H9 (cell line): ENCODE data around the gene PCBP1. TPM values are rescaled to one million over a fixed set of nuclear protein-coding genes. Genes with fewer than 3 reads are reported as not detected.

Experiments used
- DNase-seq: peaks from one replicate; pipeline ENCODE4 v3.0.0-alpha.2; 2017
- H2AFZ ChIP-seq: one replicate; pipeline ENCODE4 v1.6.1; 2013; ENCODE audit warnings: mild to moderate bottlenecking, low read length, control low read depth, moderate library complexity
- H2AK5ac ChIP-seq: 2 replicates; pipeline ENCODE4 v1.6.1; 2013; ENCODE audit warnings: low read length, control low read depth, mixed read lengths; ENCODE audit not compliant: insufficient read length
- H2BK120ac ChIP-seq: one replicate; pipeline ENCODE4 v1.6.1; 2013; ENCODE audit warnings: low read depth, mild to moderate bottlenecking, low read length, control low read depth, inconsistent platforms; ENCODE audit not compliant: poor library complexity, severe bottlenecking
- H2BK12ac ChIP-seq: 2 replicates; pipeline ENCODE4 v1.6.1; 2013; ENCODE audit warnings: low read length, control low read depth, mixed read lengths, low read depth; ENCODE audit not compliant: insufficient read length
- H2BK15ac ChIP-seq: 2 replicates; pipeline ENCODE4 v1.6.1; 2013; ENCODE audit warnings: low read depth, low read length, control low read depth
- H2BK20ac ChIP-seq: one replicate; pipeline ENCODE4 v1.6.1; 2013; ENCODE audit warnings: low read depth, mild to moderate bottlenecking, low read length, control low read depth, inconsistent platforms; ENCODE audit not compliant: poor library complexity, severe bottlenecking
- H2BK5ac ChIP-seq: 2 replicates; pipeline ENCODE4 v1.6.1; 2013; ENCODE audit warnings: low read length, control low read depth, mixed read lengths; ENCODE audit not compliant: insufficient read length
- H3K14ac ChIP-seq: 2 replicates; pipeline ENCODE4 v1.6.1; 2013; ENCODE audit warnings: low read length, control low read depth; ENCODE audit not compliant: insufficient read depth
- H3K18ac ChIP-seq: 2 replicates; pipeline ENCODE4 v1.6.1; 2013; ENCODE audit warnings: low read depth, mild to moderate bottlenecking, mixed read lengths, low read length, control low read depth; ENCODE audit not compliant: insufficient read length
- H3K23ac ChIP-seq: 2 replicates; pipeline ENCODE4 v1.6.1; 2013; ENCODE audit warnings: low read length, control low read depth, mixed read lengths, low read depth; ENCODE audit not compliant: insufficient read length
- H3K23me2 ChIP-seq: 2 replicates; pipeline ENCODE4 v1.6.1; 2013; ENCODE audit warnings: low read depth, mild to moderate bottlenecking, mixed read lengths, low read length, control low read depth; ENCODE audit not compliant: insufficient read length, poor library complexity, severe bottlenecking
- H3K27ac ChIP-seq: 2 replicates; pipeline ENCODE4 v1.5.1; 2013; ENCODE audit warnings: low read length, control low read depth, mixed read lengths, low read depth; ENCODE audit not compliant: insufficient read length
- H3K27me3 ChIP-seq: 2 replicates; pipeline ENCODE4 v1.6.1; 2013; ENCODE audit warnings: low read length, control low read depth, inconsistent platforms; ENCODE audit not compliant: insufficient read depth
- H3K4ac ChIP-seq: 2 replicates; pipeline ENCODE4 v1.6.1; 2013; ENCODE audit warnings: low read depth, mild to moderate bottlenecking, control low read depth, inconsistent platforms, low read length, moderate library complexity
- H3K4me1 ChIP-seq: 2 replicates; pipeline ENCODE4 v1.6.1; 2013; ENCODE audit warnings: low read length, control low read depth, inconsistent platforms; ENCODE audit not compliant: insufficient read depth
- H3K4me2 ChIP-seq: 2 replicates; pipeline ENCODE4 v1.6.1; 2013; ENCODE audit warnings: low read length, control low read depth, mixed read lengths; ENCODE audit not compliant: insufficient read length, insufficient read depth
- H3K56ac ChIP-seq: 2 replicates; pipeline ENCODE4 v1.6.1; 2013; ENCODE audit warnings: low read depth, mild to moderate bottlenecking, mixed read lengths, low read length, control low read depth; ENCODE audit not compliant: insufficient read length
- H3K79me1 ChIP-seq: 2 replicates; pipeline ENCODE4 v1.6.1; 2013; ENCODE audit warnings: low read depth, mild to moderate bottlenecking, moderate library complexity, low read length, control low read depth, inconsistent platforms; ENCODE audit not compliant: insufficient read depth, poor library complexity, severe bottlenecking
- H3K79me2 ChIP-seq: 2 replicates; pipeline ENCODE4 v1.6.1; 2013; ENCODE audit warnings: low read length, control low read depth, inconsistent platforms; ENCODE audit not compliant: insufficient read depth
- H3K9ac ChIP-seq: 2 replicates; pipeline ENCODE4 v1.6.1; 2013; ENCODE audit warnings: low read length, control low read depth, mixed read lengths; ENCODE audit not compliant: insufficient read length; ENCODE audit errors: extremely low read depth
- H3K9me3 ChIP-seq: one replicate; pipeline ENCODE4 v1.6.1; 2013; ENCODE audit warnings: low read depth, low read length, inconsistent platforms; ENCODE audit not compliant: control insufficient read depth
- H3T11ph ChIP-seq: one replicate; pipeline ENCODE4 v1.6.1; 2013; ENCODE audit warnings: mild to moderate bottlenecking, low read length, control low read depth, inconsistent platforms
- H4K20me1 ChIP-seq: one replicate; pipeline ENCODE4 v1.6.1; 2013; ENCODE audit not compliant: control insufficient read depth, insufficient read length, insufficient read depth
- H4K5ac ChIP-seq: 2 replicates; pipeline ENCODE4 v1.6.1; 2013; ENCODE audit warnings: low read depth, mild to moderate bottlenecking, mixed read lengths, low read length, control low read depth; ENCODE audit not compliant: insufficient read length
- H4K8ac ChIP-seq: replicated peaks from 2 replicates; pipeline ENCODE4 v1.6.1; 2013; ENCODE audit warnings: low read length, control low read depth, mixed read lengths, low read depth; ENCODE audit not compliant: insufficient read length
- H4K91ac ChIP-seq: 2 replicates; pipeline ENCODE4 v1.6.1; 2013; ENCODE audit warnings: low read depth, mild to moderate bottlenecking, moderate library complexity, mixed read lengths, low read length, control low read depth; ENCODE audit not compliant: insufficient read length
- H3K27ac Mint-ChIP-seq, 3 experiments: 2 replicates in 2 of 3; 3 replicates in 1 of 3; pipeline ENCODE4 v1.8.0; 2020 to 2021; ENCODE audit warnings: mixed read lengths in 3 of 3, mild to moderate bottlenecking in 1 of 3, moderate library complexity in 1 of 3
- H3K27me3 Mint-ChIP-seq: 2 replicates; pipeline ENCODE4 v1.8.0; 2021; ENCODE audit warnings: low read depth, mild to moderate bottlenecking, moderate library complexity, mixed read lengths
- H3K36me3 Mint-ChIP-seq, 3 experiments: 2 replicates in 2 of 3; 3 replicates in 1 of 3; pipeline ENCODE4 v1.8.0; 2020 to 2021; ENCODE audit warnings: low read depth in 3 of 3, mixed read lengths in 3 of 3; ENCODE audit not compliant: insufficient read depth in 1 of 3
- H3K4me1 Mint-ChIP-seq, 2 experiments: 2 replicates each; pipeline ENCODE4 v1.8.0; 2020; ENCODE audit warnings: mixed read lengths in 2 of 2
- H3K4me3 Mint-ChIP-seq, 2 experiments: 2 replicates in 1 of 2; 3 replicates in 1 of 2; pipeline ENCODE4 v1.8.0; 2020 to 2021; ENCODE audit warnings: mild to moderate bottlenecking in 2 of 2, mixed read lengths in 2 of 2, moderate library complexity in 1 of 2
- H3K9me3 Mint-ChIP-seq, 2 experiments: 2 replicates in 1 of 2; 3 replicates in 1 of 2; pipeline ENCODE4 v1.8.0; 2020; ENCODE audit warnings: mild to moderate bottlenecking in 2 of 2, mixed read lengths in 2 of 2, moderate library complexity in 1 of 2
- CTCF ChIP-seq: fragments of 200-600 bp; sonication (generic); conservative IDR thresholded peaks from 3 replicates; pipeline ENCODE4 v1.8.0; 2021; ENCODE audit warnings: antibody characterized with exemption, mild to moderate bottlenecking
- WGBS: extraction: QIAGEN DNeasy Blood & Tissue Kit; methylation state at CpG from one replicate; pipeline ENCODE4 v1.1.7; 2013; ENCODE audit warnings: missing lambda C conversion rate, low lambda C conversion rate, mixed read lengths; ENCODE audit not compliant: insufficient read length; ENCODE audit errors: extremely low coverage; 5-methylcytosine and 5-hydroxymethylcytosine counted together
- total RNA-seq: library from RNA; stranded (reverse); gene quantifications from 2 replicates; pipeline ENCODE4 v1.2.1, GENCODE V29; 2021

PCBP1 gene
- total RNA-seq, 1 experiment from 2014 or later = 457 TPM

GRCh38 chr2:70087702-70088597 lies 673 bp downstream of the PCBP1 start:
- H3K4me3 Mint-ChIP-seq = peak overlapping the region; percentile 98 to 99

More at GRCh38 chr2:70087702-70088597, 673 bp downstream of the PCBP1 start:
- peak overlapping the region; percentile 97 for H3K18ac ChIP-seq
- Mint-ChIP-seq H3K36me3 (peaks cover 29 to 34% (median 30%) of the 10 kb centered on the region in 3 experiments), H3K27ac (peak overlapping the region; percentile 99 to 100 (median 100)), H3K27me3 (peaks cover 4% of the 10 kb centered on the region), H3K4me1 (peaks cover 41 to 45% of the 10 kb centered on the region in 2 experiments), H3K9me3 (peaks cover 3 to 12% of the 10 kb centered on the region in 2 experiments; a peak in 4 of 5 replicates)
- peak overlapping the region; percentile 64 for H4K91ac ChIP-seq
- peak overlapping the region; percentile 98 for H3K14ac ChIP-seq
- no peaks in the 10 kb centered on the region for H4K20me1 ChIP-seq
- H3K27ac ChIP-seq = peak overlapping the region; percentile 94
- no peaks in the 10 kb centered on the region for H3K27me3 ChIP-seq
- H2AFZ ChIP-seq = no peak overlapping the region
- no peak overlapping the region for H2BK15ac ChIP-seq
- no peak overlapping the region for H3T11ph ChIP-seq
- DNase-seq = peak; percentile 52
- H3K4me1 ChIP-seq = peaks cover 3% of the 10 kb centered on the region
- H2BK20ac ChIP-seq = no peak overlapping the region
- H2AK5ac ChIP-seq = no peak overlapping the region
- H3K56ac ChIP-seq = peak overlapping the region; percentile 78
- H4K5ac ChIP-seq = peak overlapping the region; percentile 77
- no peaks in the 10 kb centered on the region for H3K79me1 ChIP-seq
- WGBS = no CpG with 5 or more reads among the region's 58 CpGs
- H2BK120ac ChIP-seq = no peak overlapping the region
- H3K23me2 ChIP-seq = peaks cover 24% of the 10 kb centered on the region
- H3K23ac ChIP-seq = no peak overlapping the region
- no peaks in the 10 kb centered on the region for H3K9me3 ChIP-seq
- H3K4me2 ChIP-seq = peak overlapping the region; percentile 67
- no peak for TF ChIP-seq CTCF
- peaks cover 9% of the 10 kb centered on the region; the same call in 1 of the 2 replicates for H3K79me2 ChIP-seq
- H3K9ac ChIP-seq = peak overlapping the region; percentile 100
- no peak overlapping the region for H2BK12ac ChIP-seq
- H2BK5ac ChIP-seq = peak overlapping the region; percentile 87
- H4K8ac ChIP-seq = no peak overlapping the region
- peak overlapping the region; percentile 17; the same call in 1 of the 2 replicates for H3K4ac ChIP-seq
